ENCODE results near the gene PABPC1L. TPM values are rescaled to one million over a fixed set of nuclear protein-coding genes. Genes with fewer than 3 reads are reported as not detected.

PABPC1L gene
- total RNA-seq, 1 donor from 2014 or later, result 15.7 TPM

GRCh38 chr20:44950368-44950767, 40.5 kb downstream of the PABPC1L start:
- no peaks in the 10 kb centered on the region for H3K27me3 ChIP-seq (ENCODE audit: control insufficient read depth, insufficient read depth, low read length)
- TF ChIP-seq CTCF (IDR thresholded peaks at IDR 0.05; ENCODE audit: insufficient read depth, low read length, poor library complexity, severe bottlenecking), result no peak
- no peak overlapping the region for H3K4me3 ChIP-seq (ENCODE audit: low read depth, low read length)
- H3K36me3 ChIP-seq (ENCODE audit: control insufficient read depth, insufficient read depth, low read length), result peaks cover 4% of the 10 kb centered on the region
- no peak for DNase-seq (ENCODE audit: low read depth)

GRCh38 chr20:44952731-44953130, 42.9 kb downstream of the PABPC1L start:
- no peak for DNase-seq (ENCODE audit: low read depth)
- Histone ChIP-seq H3K36me3 (ENCODE audit: control insufficient read depth, insufficient read depth, low read length) (peaks cover 2% of the 10 kb centered on the region), H3K4me3 (ENCODE audit: low read depth, low read length) (no peak overlapping the region), H3K27me3 (ENCODE audit: control insufficient read depth, insufficient read depth, low read length) (no peaks in the 10 kb centered on the region)
- TF ChIP-seq CTCF (IDR thresholded peaks at IDR 0.05; ENCODE audit: insufficient read depth, low read length, poor library complexity, severe bottlenecking), result no peak

- H3K36me3 ChIP-seq (ENCODE audit: control insufficient read depth, insufficient read depth, low read length), result peaks cover 2% of the 10 kb centered on the region
- H3K4me3 ChIP-seq (ENCODE audit: low read depth, low read length), result no peak overlapping the region
- no peak for TF ChIP-seq CTCF (IDR thresholded peaks at IDR 0.05; ENCODE audit: insufficient read depth, low read length, poor library complexity, severe bottlenecking)
- DNase-seq (ENCODE audit: low read depth), result no peak
- H3K27me3 ChIP-seq (ENCODE audit: control insufficient read depth, insufficient read depth, low read length), result no peaks in the 10 kb centered on the region
Measured at GRCh38 chr20:44954211-44954610, 44.4 kb downstream of the PABPC1L start.

GRCh38 chr20:44955270-44955669, 45.4 kb downstream of the PABPC1L start:
- H3K4me3 ChIP-seq (ENCODE audit: low read depth, low read length), result no peak overlapping the region
- DNase-seq (ENCODE audit: low read depth), result no peak
- H3K27me3 ChIP-seq (ENCODE audit: control insufficient read depth, insufficient read depth, low read length), result no peaks in the 10 kb centered on the region
- no peak for TF ChIP-seq CTCF (IDR thresholded peaks at IDR 0.05; ENCODE audit: insufficient read depth, low read length, poor library complexity, severe bottlenecking)
- peaks cover 2% of the 10 kb centered on the region for H3K36me3 ChIP-seq (ENCODE audit: control insufficient read depth, insufficient read depth, low read length)

GRCh38 chr20:44956410-44956809, 46.5 kb downstream of the PABPC1L start:
- DNase-seq (ENCODE audit: low read depth), result no peak
- H3K4me3 ChIP-seq (ENCODE audit: low read depth, low read length), result no peak overlapping the region
- H3K27me3 ChIP-seq (ENCODE audit: control insufficient read depth, insufficient read depth, low read length), result no peaks in the 10 kb centered on the region
- H3K36me3 ChIP-seq (ENCODE audit: control insufficient read depth, insufficient read depth, low read length), result peaks cover 2% of the 10 kb centered on the region
- no peak for TF ChIP-seq CTCF (IDR thresholded peaks at IDR 0.05; ENCODE audit: insufficient read depth, low read length, poor library complexity, severe bottlenecking)

- peaks cover 2% of the 10 kb centered on the region for H3K36me3 ChIP-seq (ENCODE audit: control insufficient read depth, insufficient read depth, low read length)
- DNase-seq (ENCODE audit: low read depth), result no peak
- no peak for TF ChIP-seq CTCF (IDR thresholded peaks at IDR 0.05; ENCODE audit: insufficient read depth, low read length, poor library complexity, severe bottlenecking)
- no peak overlapping the region for H3K4me3 ChIP-seq (ENCODE audit: low read depth, low read length)
- no peaks in the 10 kb centered on the region for H3K27me3 ChIP-seq (ENCODE audit: control insufficient read depth, insufficient read depth, low read length)
Measured at GRCh38 chr20:44958276-44958675, 48.4 kb downstream of the PABPC1L start.
